AG09319 (cell line): ENCODE data around the gene TSGA10IP.

Experiments
- DNase-seq: peaks from one replicate; pipeline ENCODE4 v3.0.0-alpha.2; 2010; ENCODE audit warnings: low read depth; ENCODE audit errors: extremely low read depth
- TF ChIP-seq, protein P1 (sequence below): IDR thresholded peaks from 2 replicates; pipeline ENCODE4 v1.5.1; 2011; ENCODE audit warnings: low read depth, mild to moderate bottlenecking, inconsistent platforms, low read length, moderate library complexity

The TSGA10IP gene

GRCh38 chr11:65922565-65922964 lies 22.7 kb upstream of the TSGA10IP start:
- no peak for DNase-seq
- TF ChIP-seq, protein P1, sequence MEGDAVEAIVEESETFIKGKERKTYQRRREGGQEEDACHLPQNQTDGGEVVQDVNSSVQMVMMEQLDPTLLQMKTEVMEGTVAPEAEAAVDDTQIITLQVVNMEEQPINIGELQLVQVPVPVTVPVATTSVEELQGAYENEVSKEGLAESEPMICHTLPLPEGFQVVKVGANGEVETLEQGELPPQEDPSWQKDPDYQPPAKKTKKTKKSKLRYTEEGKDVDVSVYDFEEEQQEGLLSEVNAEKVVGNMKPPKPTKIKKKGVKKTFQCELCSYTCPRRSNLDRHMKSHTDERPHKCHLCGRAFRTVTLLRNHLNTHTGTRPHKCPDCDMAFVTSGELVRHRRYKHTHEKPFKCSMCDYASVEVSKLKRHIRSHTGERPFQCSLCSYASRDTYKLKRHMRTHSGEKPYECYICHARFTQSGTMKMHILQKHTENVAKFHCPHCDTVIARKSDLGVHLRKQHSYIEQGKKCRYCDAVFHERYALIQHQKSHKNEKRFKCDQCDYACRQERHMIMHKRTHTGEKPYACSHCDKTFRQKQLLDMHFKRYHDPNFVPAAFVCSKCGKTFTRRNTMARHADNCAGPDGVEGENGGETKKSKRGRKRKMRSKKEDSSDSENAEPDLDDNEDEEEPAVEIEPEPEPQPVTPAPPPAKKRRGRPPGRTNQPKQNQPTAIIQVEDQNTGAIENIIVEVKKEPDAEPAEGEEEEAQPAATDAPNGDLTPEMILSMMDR: no peak

- TF ChIP-seq, protein P1: no peak
- no peak for DNase-seq
These were observed 19.9 kb upstream of the TSGA10IP start for GRCh38 chr11:65925397-65925796.

- TF ChIP-seq, protein P1: no peak
- no peak for DNase-seq
These were observed 17.3 kb upstream of the TSGA10IP start for GRCh38 chr11:65927904-65928397.

- TF ChIP-seq, protein P1: no peak
- DNase-seq: no peak
These were observed 16.6 kb upstream of the TSGA10IP start for GRCh38 chr11:65928667-65929066.

GRCh38 chr11:65931773-65932557 lies 13.3 kb upstream of the TSGA10IP start:
- DNase-seq: no peak
- TF ChIP-seq, protein P1: no peak

DNA sequence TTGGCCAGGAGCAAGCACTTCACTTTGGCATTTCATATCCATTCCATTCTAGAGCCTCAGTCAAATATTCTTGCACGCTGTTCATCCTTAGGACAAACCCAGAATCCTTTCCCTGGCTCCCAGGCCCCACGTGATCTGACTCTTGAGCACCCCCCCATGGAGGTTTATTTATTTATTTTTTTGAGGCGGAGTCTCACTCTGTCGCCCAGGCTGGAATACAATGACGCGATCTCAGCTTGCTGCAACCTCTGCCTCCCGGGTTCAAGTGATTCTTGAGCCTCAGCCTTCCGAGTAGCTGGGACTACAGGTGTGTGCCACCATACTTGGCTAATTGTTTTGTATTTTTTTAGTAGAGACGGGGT lies 12.7 kb upstream of the TSGA10IP start:
- no peak for DNase-seq
- TF ChIP-seq, protein P1: no peak

DNA sequence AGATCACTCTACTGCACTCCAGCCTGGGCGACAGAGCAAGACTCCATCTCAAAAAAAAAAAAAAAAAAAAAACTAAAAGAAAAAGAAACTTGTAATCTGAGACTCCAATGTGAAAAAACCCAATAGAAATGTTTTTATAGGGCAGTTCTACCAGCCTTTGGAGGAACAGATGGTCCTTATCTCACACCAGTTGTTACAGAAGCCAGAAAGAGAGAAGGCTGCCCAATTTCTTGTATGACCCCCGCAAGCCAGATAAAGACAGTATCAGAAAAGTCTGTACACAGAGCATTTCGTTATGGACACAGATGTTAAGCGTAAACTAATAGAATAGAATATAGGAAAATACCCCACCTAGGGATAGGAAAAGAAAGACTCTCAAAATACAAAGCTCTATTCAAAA lies 11.3 kb upstream of the TSGA10IP start:
- TF ChIP-seq, protein P1: no peak
- no peak for DNase-seq
